Epithelial cell of prostate (primary cell): ENCODE results near the gene COMMD1.
"Not testable (repeated sequence)": the region's sequence is repeated elsewhere in the genome, so short reads cannot be mapped to it uniquely, and the experiment has no call there.

Source experiments
- DNase-seq: peaks from one replicate; pipeline ENCODE4 v3.0.0-alpha.2; 2011; ENCODE audit warnings: low read depth, low spot score
- H3K27ac ChIP-seq: fragments of 450-650 bp; 2 replicates; pipeline ENCODE4 v1.5.1; 2017; ENCODE audit warnings: mild to moderate bottlenecking

COMMD1 gene

DNA sequence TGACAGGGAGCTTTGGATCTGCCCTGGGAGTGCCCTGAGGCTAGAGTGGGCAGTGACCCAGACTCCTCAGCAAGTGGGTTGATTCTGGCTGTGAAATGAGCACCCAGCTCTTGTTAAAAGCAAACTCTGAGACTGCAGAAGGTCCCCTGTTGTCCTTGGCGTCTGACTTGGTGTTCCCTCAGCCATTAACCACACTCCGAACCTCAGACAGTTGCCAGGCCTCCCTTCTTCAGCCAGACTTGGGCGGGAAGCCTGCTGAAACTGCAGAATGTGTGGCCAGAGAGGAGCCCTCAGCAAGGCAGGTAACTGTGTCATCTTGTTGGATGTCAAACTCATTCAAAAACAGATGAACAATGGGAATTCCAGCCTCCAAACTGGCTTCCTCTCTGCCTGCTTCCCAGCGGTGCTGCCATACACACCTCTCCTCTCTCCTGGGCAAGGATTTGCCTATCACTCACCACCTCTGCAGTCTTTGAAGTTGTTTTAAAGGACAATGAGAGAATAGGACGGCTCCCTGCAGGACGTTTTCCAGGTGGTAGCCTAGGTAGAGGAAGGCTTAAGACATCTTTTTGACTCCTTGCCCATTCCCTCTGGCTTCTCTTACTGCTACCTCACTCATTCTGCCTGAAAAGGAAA lies 251.5 kb downstream of the COMMD1 start:
- H3K27ac ChIP-seq, result no peak overlapping the region
- DNase-seq, result no peak

DNA sequence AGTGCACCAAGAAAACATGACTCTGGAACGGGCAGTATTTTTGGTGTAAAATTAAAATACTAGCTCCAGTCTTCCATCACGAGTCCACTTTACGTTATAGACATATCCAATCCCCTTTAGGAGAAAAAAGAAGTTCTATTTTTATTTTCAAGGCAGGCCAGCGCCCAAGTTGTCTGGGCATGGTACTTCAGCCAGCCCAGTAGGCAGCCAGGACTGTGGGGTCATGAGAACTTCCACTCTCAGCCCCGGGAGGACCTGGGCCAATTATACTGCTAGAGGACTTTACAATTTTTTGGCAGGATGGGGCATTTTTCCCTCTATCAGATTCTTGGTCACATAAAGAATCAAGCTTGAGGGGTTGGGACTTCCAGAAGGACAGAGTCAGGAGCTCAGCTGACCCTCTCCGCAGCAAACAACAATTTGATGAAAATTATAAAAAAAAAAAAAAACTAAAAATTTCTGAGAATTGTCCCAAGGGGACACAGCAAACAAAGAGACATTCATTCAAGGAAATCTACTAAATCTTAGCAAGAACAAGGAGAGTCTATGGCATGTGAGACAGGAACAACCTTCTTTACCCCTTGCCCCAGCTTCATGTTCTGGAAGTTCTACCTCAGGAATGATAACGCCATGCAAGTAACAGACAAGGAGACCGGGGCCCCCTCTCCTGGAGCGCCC lies 253.1 kb downstream of the COMMD1 start:
- H3K27ac ChIP-seq, result no peak overlapping the region
- no peak for DNase-seq

GRCh38 chr2:62160691-62161090 lies 255.2 kb downstream of the COMMD1 start:
- H3K27ac ChIP-seq, DNase-seq: not testable (repeated sequence)

GRCh38 chr2:62163106-62163831 lies 257.8 kb downstream of the COMMD1 start:
- no peak for DNase-seq
- H3K27ac ChIP-seq, result no peak overlapping the region

DNA sequence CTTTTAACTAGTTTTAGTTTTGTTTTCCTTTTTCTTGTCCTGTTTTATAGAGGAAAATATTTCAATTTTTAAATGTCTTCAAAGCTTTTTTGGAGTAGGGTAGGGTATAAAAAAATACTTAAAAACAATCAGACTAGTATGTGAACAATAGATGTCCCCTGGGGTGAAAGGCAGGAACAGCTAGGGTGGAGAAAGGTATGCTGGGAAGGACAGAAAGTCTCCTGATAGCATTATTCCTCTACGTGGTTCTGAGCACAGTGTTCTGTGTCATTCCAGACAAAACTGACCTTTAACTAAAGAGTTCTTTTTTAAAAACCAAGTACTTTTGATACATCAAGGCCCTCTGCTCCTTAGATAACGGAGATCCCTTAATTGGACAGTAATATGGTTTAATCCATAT lies 258.4 kb downstream of the COMMD1 start:
- H3K27ac ChIP-seq, result no peak overlapping the region
- no peak for DNase-seq

DNA sequence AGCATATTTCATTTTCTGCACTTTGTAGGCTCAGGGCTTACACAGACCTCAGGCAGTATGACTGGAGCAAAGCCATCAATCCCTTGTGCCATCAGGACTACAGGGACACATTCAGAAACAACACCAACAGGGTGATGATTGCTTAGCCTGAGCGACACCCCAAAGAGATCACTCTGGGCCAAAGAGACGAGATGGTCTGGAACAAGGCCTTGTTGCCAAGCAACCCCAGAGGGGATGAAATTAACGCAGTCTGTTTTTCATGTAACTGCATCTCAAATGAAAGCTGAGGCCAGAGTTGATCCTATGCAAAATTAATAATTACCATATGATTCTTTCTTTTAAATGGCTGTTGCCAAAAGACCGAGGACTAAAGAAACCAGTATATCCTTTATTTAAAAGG lies 270.3 kb downstream of the COMMD1 start:
- no peak overlapping the region for H3K27ac ChIP-seq
- DNase-seq, result no peak

DNA sequence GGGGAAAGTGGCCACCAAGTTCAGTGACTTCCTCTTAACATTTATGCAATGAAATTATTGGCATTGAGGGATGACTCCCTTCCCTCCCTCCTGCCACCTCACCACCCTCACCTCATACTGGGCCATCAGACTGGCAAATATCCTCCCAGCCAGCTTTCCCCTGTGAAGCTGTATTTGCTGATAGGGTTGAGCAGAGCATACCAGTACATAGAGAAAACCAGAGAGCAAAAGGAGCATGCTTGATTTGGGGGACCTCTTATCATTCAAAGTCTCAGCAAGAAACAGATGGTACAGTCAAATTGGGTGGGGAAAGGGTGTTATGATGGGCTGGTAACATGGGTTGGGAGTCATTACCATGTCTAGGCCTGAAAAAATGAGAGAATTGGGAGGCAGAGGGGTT lies 271.3 kb downstream of the COMMD1 start:
- DNase-seq, result no peak
- H3K27ac ChIP-seq, result no peak overlapping the region

DNA sequence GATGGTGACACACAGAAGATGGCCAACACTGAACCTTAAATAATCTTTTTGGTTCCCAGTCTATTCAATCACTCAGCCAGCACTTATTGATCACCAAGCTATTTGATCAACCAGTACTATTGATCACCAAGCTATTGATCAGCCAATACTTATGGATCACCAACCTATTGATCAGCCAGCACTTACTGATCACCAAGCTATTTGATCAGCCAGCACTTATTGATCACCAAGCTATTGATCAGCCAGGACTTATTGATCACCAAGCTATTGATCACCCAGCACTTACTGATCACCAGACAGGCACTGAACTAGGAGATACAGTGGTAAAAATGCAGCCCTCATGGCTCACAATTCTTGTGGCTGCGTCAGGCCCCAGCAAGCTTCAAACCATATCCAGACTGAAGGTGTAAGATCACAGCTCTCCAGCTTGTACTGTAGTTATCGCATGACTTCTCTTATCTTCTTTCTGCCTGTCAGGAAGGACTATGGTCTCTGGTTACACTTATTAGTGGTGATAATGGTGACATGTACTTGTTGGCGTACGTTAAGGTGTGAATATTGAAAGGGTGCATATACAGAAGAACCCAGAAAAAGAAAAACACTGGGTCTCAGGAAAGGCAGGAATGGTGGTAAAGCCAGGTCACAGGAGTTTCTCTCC lies 272.0 kb downstream of the COMMD1 start:
- no peak for DNase-seq
- H3K27ac ChIP-seq, result no peak overlapping the region

DNA sequence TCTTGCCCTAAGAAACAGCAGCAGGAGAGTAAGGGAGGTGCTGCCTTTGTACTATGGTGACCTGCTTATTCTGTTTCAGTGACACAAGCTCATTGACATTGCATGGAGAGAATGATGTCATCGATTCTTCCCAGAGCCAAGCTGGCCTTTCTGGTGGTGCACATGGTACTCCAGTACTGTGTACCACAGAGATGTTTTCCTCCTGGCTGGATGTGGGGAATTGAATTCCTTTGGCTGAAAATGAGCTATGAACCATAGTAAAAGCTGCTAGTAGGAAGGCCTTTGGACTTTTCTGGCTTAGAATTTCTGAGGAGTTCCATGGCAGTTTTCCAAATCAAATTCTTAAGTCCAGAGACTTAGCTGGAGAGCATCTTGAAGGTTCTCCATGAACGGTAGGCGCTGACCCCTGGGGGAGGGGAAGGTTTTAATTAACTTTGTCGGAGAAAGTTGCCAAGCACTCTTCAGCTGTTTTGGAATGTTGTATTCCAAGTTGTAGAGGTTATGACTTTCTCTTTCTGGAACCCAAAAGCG lies 273.3 kb downstream of the COMMD1 start:
- H3K27ac ChIP-seq, result no peak overlapping the region
- DNase-seq, result no peak

- DNase-seq, result no peak
- H3K27ac ChIP-seq, result no peak overlapping the region
Measured at GRCh38 chr2:62180975-62181374, 275.5 kb downstream of the COMMD1 start.

DNA sequence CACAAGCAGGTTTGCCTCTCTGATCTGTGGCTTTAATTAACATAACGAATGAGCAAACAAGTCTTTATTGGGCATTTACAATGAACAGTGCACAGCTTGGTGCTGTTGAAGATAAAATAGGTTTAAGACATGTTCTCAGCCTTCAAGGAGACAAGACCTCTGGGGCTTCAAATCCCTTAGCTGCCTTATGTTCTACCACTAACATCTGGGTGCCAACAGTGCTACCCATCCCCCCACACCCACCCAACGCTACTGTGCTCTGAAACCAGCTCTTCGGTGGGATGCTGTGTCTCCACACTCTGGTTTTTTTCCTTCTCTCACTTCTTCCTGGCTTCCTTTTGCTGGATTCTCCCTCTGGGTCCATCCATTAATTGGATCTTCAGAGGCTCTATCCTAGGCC lies 276.4 kb downstream of the COMMD1 start:
- no peak overlapping the region for H3K27ac ChIP-seq
- DNase-seq, result no peak

DNA sequence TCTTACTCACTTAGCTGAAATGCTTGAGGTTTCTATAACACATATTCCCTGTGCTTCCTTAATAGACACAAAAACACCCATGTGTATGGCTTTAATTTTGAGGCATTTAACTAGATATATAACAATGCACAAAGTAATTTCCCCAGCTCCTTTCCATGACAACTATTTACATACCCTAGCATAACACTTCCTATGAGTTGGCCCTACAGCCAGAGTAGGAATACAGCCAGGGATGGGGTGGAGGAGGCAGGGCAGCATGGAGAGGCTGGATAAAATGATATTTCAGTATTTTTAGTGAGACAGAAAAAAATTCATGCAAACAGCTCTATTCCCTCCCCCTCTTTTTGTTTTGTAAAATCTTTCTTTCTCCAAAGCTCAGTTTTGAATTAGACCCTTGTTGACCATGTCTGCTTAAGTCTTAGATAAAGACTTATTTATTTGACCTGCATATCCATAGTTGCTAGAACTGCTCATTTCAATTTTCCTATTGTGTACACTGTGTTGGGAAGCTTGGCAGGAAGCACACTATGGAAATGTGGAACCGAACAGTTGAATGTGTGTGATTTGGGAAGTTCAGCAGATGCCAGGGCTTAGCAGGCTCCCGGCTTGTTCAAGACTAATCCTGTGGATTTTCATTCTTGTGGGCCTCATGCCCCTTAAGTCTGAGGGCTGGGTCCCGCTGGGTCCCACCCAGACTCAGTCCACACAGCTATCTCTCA lies 279.2 kb downstream of the COMMD1 start:
- no peak for DNase-seq
- no peak overlapping the region for H3K27ac ChIP-seq
